Naive thymus-derived CD4-positive, alpha-beta T cell (primary cell): ENCODE measurements around the gene OGDH. TPM values are rescaled to one million over a fixed set of nuclear protein-coding genes. Genes with fewer than 3 reads are reported as not detected.

ENCODE experiments used
- ATAC-seq: fragments of 150-1000 bp; cut with Tn5 transposase; 2 replicates; pipeline ENCODE4 v1.10.0; 2021; ENCODE audit warnings: mild to moderate bottlenecking, moderate library complexity
- CTCF ChIA-PET: fragments of 350-600 bp; sonication (Branson Sonifier 250); formaldehyde crosslinking; loops from one replicate; lab custom pipeline; 2021; ENCODE audit warnings: antibody characterized with exemption; lab: Charles Lee
- POLR2A ChIA-PET: fragments of 350-600 bp; sonication (Branson Sonifier 250); formaldehyde crosslinking; loops from one replicate; lab custom pipeline; 2021; ENCODE audit warnings: antibody characterized with exemption, inconsistent platforms; lab: Charles Lee
- DNase-seq, 9 donors: peaks; one replicate each; pipeline versions ENCODE4 v3.0.0 to v3.0.0-alpha.2; 2020 to 2022; ENCODE audit warnings: mixed read lengths in 1 of 9
- H3K27ac ChIP-seq: one replicate; pipeline ENCODE4 v1.7.0; 2013; ENCODE audit warnings: mild to moderate bottlenecking, low read depth, low read length, moderate library complexity
- H3K27me3 ChIP-seq, 2 donors: one replicate each; pipeline ENCODE4 v1.7.0; 2013; ENCODE audit warnings: low read length in 2 of 2, mild to moderate bottlenecking in 2 of 2, moderate library complexity in 2 of 2; ENCODE audit not compliant: control insufficient read depth in 2 of 2, insufficient read depth in 2 of 2
- H3K36me3 ChIP-seq, 3 experiments: 1 replicate in 2 of 3; 2 replicates in 1 of 3; pipeline ENCODE4 v1.7.0; 2013; ENCODE audit warnings: low read length in 3 of 3, mild to moderate bottlenecking in 3 of 3, moderate library complexity in 1 of 3; ENCODE audit not compliant: insufficient read depth in 3 of 3, control insufficient read depth in 2 of 3
- H3K4me1 ChIP-seq, 2 donors: one replicate each; pipeline ENCODE4 v1.7.0; 2013; ENCODE audit warnings: low read length in 2 of 2, mild to moderate bottlenecking in 2 of 2, moderate library complexity in 1 of 2; ENCODE audit not compliant: control insufficient read depth in 2 of 2, insufficient read depth in 2 of 2
- H3K4me3 ChIP-seq: 2 replicates; pipeline ENCODE4 v1.7.0; 2013; ENCODE audit warnings: mild to moderate bottlenecking, low read length
- H3K9me3 ChIP-seq, 3 experiments: 1 replicate in 2 of 3; 2 replicates in 1 of 3; pipeline ENCODE4 v1.7.0; 2013; ENCODE audit warnings: low read length in 3 of 3; ENCODE audit not compliant: control insufficient read depth in 2 of 3
- H3K27ac Mint-ChIP-seq, 9 donors: one replicate each; pipeline ENCODE4 v1.8.0; 2020 to 2022; ENCODE audit warnings: mixed read lengths in 9 of 9, mild to moderate bottlenecking in 8 of 9, moderate library complexity in 5 of 9, inconsistent platforms in 2 of 9
- H3K27me3 Mint-ChIP-seq, 5 donors: one replicate each; pipeline ENCODE4 v1.8.0; 2021 to 2022; ENCODE audit warnings: mixed read lengths in 5 of 5, mild to moderate bottlenecking in 1 of 5
- H3K36me3 Mint-ChIP-seq, 5 donors: one replicate each; pipeline ENCODE4 v1.8.0; 2020 to 2022; ENCODE audit warnings: mixed read lengths in 5 of 5, mild to moderate bottlenecking in 3 of 5, inconsistent platforms in 1 of 5
- H3K4me1 Mint-ChIP-seq, 7 donors: one replicate each; pipeline ENCODE4 v1.8.0; 2020 to 2022; ENCODE audit warnings: mixed read lengths in 7 of 7, mild to moderate bottlenecking in 3 of 7, inconsistent platforms in 1 of 7
- H3K4me3 Mint-ChIP-seq, 10 donors: one replicate each; pipeline ENCODE4 v1.8.0; 2020 to 2022; ENCODE audit warnings: mild to moderate bottlenecking in 10 of 10, mixed read lengths in 10 of 10, moderate library complexity in 6 of 10, inconsistent platforms in 2 of 10
- H3K9me3 Mint-ChIP-seq, 11 donors: one replicate each; pipeline ENCODE4 v1.8.0; 2020 to 2022; ENCODE audit warnings: mixed read lengths in 11 of 11, mild to moderate bottlenecking in 4 of 11, inconsistent platforms in 1 of 11, moderate library complexity in 1 of 11
- intact Hi-C, 2 donors: fragments of 100-400 bp; cut with micrococcal nuclease; formaldehyde crosslinking; loops; one replicate each; pipeline ENCODE4 v1.15.1; 2023
- polyA plus RNA-seq, 2 donors: library from polyadenylated mRNA; unstranded; fragments of 300-500 nt; fragmentation: Illumina TruSeq; gene quantifications; one replicate each; pipeline ENCODE4 v1.2.3, GENCODE V29; 2021
- total RNA-seq, 6 experiments: library from RNA in 5 of 6; stranded (reverse) in 5 of 6; gene quantifications; 1 replicate in 5 of 6; 2 replicates in 1 of 6; pipeline ENCODE4 v1.2.3 and lab custom pipeline; 2021 to 2026

OGDH gene
- total and polyA plus RNA-seq, 7 experiments from 2014 or later: 20.3 to 122 (median 64.2) TPM

GRCh38 chr7:44685723-44686122 lies 79.3 kb downstream of the OGDH start:
- Histone ChIP-seq H3K4me3 (no peak overlapping the region), H3K27ac (no peak overlapping the region), H3K27me3 (no peaks in the 10 kb centered on the region), H3K36me3 (peaks cover 0 to 27% (median 0%) of the 10 kb centered on the region in 3 experiments), H3K4me1 (no peaks in the 10 kb centered on the region), H3K9me3 (no peaks in the 10 kb centered on the region)
- intact Hi-C loops: no loop called here
- Mint-ChIP-seq H3K9me3 (no peaks in the 10 kb centered on the region), H3K27ac (peak overlapping the region in 2 of 9 donors; percentile 25 to 32), H3K4me3 (no peak overlapping the region), H3K36me3 (peaks cover 0 to 47% (median 20%) of the 10 kb centered on the region in 5 donors), H3K4me1 (no peaks in the 10 kb centered on the region), H3K27me3 (no peaks in the 10 kb centered on the region)
- no peak for DNase-seq
- ChIA-PET POLR2A (interaction anchor here (0.7 kb wide), 1 partner anchor 46 kb away, joined by 7 read pairs; no protein-coding TSS in a partner anchor), CTCF (interaction anchor here (0.6 kb wide), 1 partner anchor 1027 kb away, joined by 3 read pairs; no protein-coding TSS in a partner anchor)
- ATAC-seq: no peak

GRCh38 chr7:44689427-44689826 lies 83.0 kb downstream of the OGDH start:
- peaks cover 6 to 47% (median 19%) of the 10 kb centered on the region in 5 donors for H3K36me3 Mint-ChIP-seq
- H3K27ac Mint-ChIP-seq: no peak overlapping the region
- no peak for DNase-seq
- H3K27me3 ChIP-seq: no peaks in the 10 kb centered on the region
- ATAC-seq: no peak
- no peak overlapping the region for H3K4me3 ChIP-seq
- H3K4me3 Mint-ChIP-seq: no peak overlapping the region
- ChIA-PET POLR2A (no interaction called here), CTCF (no interaction called here)
- H3K4me1 ChIP-seq: no peaks in the 10 kb centered on the region
- intact Hi-C loops: no loop called here
- H3K4me1 Mint-ChIP-seq: peaks cover 0 to 3% (median 0%) of the 10 kb centered on the region in 7 donors
- H3K27me3 Mint-ChIP-seq: no peaks in the 10 kb centered on the region
- H3K9me3 ChIP-seq: no peaks in the 10 kb centered on the region
- no peak overlapping the region for H3K27ac ChIP-seq
- H3K36me3 ChIP-seq: peaks cover 0 to 14% (median 2%) of the 10 kb centered on the region in 3 experiments
- no peaks in the 10 kb centered on the region for H3K9me3 Mint-ChIP-seq

DNA sequence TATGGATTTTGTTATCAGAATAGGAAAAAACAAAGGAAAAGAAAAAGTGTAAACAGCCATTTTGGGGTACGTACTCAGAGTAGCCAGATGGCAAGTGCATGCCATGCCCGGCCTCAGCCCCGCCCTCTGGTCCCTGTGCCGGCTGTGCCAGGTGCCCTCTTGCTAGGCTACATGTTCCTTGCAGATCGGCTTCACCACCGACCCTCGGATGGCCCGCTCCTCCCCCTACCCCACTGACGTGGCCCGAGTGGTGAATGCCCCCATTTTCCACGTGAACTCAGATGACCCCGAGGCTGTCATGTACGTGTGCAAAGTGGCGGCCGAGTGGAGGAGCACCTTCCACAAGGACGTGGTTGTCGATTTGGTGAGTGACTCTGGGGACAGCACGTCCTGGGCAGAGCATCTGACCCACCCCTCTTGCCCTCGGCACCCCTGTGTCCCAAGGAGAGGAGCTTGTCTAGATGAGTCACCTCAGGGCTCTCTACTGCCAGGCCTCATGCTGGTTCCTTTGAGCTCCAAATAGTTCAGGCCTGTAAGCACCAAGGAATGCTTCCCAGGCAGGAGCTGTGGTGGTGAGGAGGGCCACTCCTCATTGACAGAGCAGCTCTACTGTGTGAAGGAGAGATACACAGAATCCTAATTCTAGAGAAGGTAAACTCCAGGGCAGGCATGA lies 87.3 kb downstream of the OGDH start:
- Histone ChIP-seq H3K4me1 (no peaks in the 10 kb centered on the region), H3K4me3 (no peak overlapping the region), H3K36me3 (peaks cover 18 to 53% (median 20%) of the 10 kb centered on the region in 3 experiments), H3K27me3 (no peaks in the 10 kb centered on the region), H3K9me3 (no peaks in the 10 kb centered on the region), H3K27ac (no peak overlapping the region)
- CTCF ChIA-PET: no interaction called here
- Mint-ChIP-seq H3K4me1 (peaks cover 0 to 5% (median 0%) of the 10 kb centered on the region in 7 donors), H3K9me3 (peaks cover 0 to 6% (median 0%) of the 10 kb centered on the region in 11 donors), H3K27ac (no peak overlapping the region), H3K36me3 (peaks cover 12 to 66% (median 43%) of the 10 kb centered on the region in 5 donors), H3K4me3 (no peak overlapping the region), H3K27me3 (no peaks in the 10 kb centered on the region)
- DNase-seq: no peak
- ATAC-seq: no peak
- POLR2A ChIA-PET: no interaction called here
- intact Hi-C loops: no loop called here

DNA sequence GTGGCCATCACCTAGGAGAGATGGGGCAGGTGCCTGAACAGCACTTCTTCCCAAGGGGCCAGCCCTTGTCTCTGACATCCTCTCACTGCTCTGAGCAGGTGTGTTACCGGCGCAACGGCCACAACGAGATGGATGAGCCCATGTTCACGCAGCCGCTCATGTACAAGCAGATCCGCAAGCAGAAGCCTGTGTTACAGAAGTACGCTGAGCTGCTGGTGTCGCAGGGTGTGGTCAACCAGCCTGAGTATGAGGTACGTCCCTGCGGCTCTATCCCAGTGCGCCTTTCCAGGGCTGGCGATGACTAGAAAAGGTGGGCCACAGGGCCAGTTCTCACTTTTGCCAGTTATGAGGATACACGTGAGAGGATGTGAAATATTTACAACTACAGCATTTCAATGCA lies 87.9 kb downstream of the OGDH start:
- no peaks in the 10 kb centered on the region for H3K27me3 ChIP-seq
- no peaks in the 10 kb centered on the region for H3K4me1 ChIP-seq
- CTCF ChIA-PET: interaction anchor here (0.6 kb wide), 1 partner anchor 40 kb away, joined by 6 read pairs; no protein-coding TSS in a partner anchor
- peaks cover 12 to 69% (median 46%) of the 10 kb centered on the region in 5 donors for H3K36me3 Mint-ChIP-seq
- peaks cover 18 to 59% (median 20%) of the 10 kb centered on the region in 3 experiments for H3K36me3 ChIP-seq
- H3K4me3 Mint-ChIP-seq: no peak overlapping the region
- intact Hi-C loops: no loop called here
- H3K27ac Mint-ChIP-seq: peak overlapping the region in 3 of 9 donors; percentile 3 to 65 (median 13)
- ATAC-seq: no peak
- peaks cover 0 to 7% (median 0%) of the 10 kb centered on the region in 11 donors for H3K9me3 Mint-ChIP-seq
- no peaks in the 10 kb centered on the region for H3K9me3 ChIP-seq
- DNase-seq: no peak
- no peak overlapping the region for H3K27ac ChIP-seq
- POLR2A ChIA-PET: no interaction called here
- H3K27me3 Mint-ChIP-seq: no peaks in the 10 kb centered on the region
- no peak overlapping the region for H3K4me3 ChIP-seq
- peaks cover 0 to 5% (median 0%) of the 10 kb centered on the region in 7 donors for H3K4me1 Mint-ChIP-seq

DNA sequence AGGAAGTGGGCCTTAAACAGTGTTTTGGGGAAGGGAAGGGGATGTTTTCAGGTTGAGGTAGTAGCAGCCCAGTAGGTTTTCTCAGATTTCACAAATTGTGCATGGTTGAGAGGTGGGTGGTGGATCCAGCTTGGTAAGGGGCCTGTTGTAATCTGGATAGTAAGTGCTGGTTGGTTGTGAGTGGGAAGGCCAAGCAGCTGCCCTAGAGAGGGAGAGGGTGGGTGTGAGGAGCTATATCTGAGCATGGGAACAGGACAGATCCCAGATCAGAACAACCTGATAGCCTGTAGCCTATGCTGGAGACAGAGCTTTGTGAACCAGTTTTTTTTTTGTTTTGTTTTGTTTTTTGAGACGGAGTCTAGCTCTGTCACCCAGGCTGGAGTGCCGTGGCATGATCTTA lies 88.3 kb downstream of the OGDH start:
- Mint-ChIP-seq H3K4me3 (no peak overlapping the region), H3K4me1 (peaks cover 0 to 5% (median 0%) of the 10 kb centered on the region in 7 donors), H3K36me3 (peaks cover 12 to 69% (median 46%) of the 10 kb centered on the region in 5 donors), H3K27me3 (no peaks in the 10 kb centered on the region), H3K9me3 (peaks cover 0 to 10% (median 0%) of the 10 kb centered on the region in 11 donors), H3K27ac (peak overlapping the region in 3 of 9 donors; percentile 3 to 65 (median 13))
- no peak overlapping the region for H3K27ac ChIP-seq
- DNase-seq (no peak), ATAC-seq (no peak)
- intact Hi-C loops: no loop called here
- no peaks in the 10 kb centered on the region for H3K4me1 ChIP-seq
- H3K4me3 ChIP-seq: no peak overlapping the region
- H3K36me3 ChIP-seq: peaks cover 18 to 63% (median 20%) of the 10 kb centered on the region in 3 experiments
- no peaks in the 10 kb centered on the region for H3K27me3 ChIP-seq
- POLR2A ChIA-PET: interaction anchor here (0.6 kb wide), 1 partner anchor 121 kb away, joined by 6 read pairs; no protein-coding TSS in a partner anchor
- CTCF ChIA-PET: interaction anchor here (0.6 kb wide), 1 partner anchor 40 kb away, joined by 6 read pairs; no protein-coding TSS in a partner anchor
- H3K9me3 ChIP-seq: no peaks in the 10 kb centered on the region

DNA sequence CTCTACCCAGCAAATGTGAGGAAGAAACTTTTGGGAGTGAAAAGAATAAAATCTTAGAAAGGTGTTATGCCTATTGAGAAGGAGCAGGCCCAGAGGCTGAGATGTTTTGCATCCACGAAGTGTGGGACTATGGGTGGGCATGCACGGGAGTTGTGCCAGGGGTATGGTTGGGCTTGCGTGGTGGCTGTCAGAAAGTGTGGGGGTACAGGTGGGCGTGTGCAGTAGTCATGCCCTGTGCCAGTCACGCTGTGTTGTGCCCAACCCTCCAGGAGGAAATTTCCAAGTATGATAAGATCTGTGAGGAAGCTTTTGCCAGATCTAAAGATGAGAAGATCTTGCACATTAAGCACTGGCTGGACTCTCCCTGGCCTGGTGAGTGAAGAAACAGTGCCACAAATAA lies 89.3 kb downstream of the OGDH start:
- no peak for DNase-seq
- no peak for ATAC-seq
- H3K4me3 Mint-ChIP-seq: no peak overlapping the region
- intact Hi-C loops: no loop called here
- H3K27me3 Mint-ChIP-seq: no peaks in the 10 kb centered on the region
- H3K36me3 Mint-ChIP-seq: peaks cover 18 to 74% (median 48%) of the 10 kb centered on the region in 5 donors
- ChIA-PET CTCF (no interaction called here), POLR2A (interaction anchor here (0.6 kb wide), 1 partner anchor 62 kb away, joined by 4 read pairs; no protein-coding TSS in a partner anchor)
- Histone ChIP-seq H3K4me3 (no peak overlapping the region), H3K9me3 (no peaks in the 10 kb centered on the region), H3K36me3 (peaks cover 18 to 67% (median 20%) of the 10 kb centered on the region in 3 experiments), H3K27ac (no peak overlapping the region), H3K27me3 (no peaks in the 10 kb centered on the region), H3K4me1 (no peaks in the 10 kb centered on the region)
- peaks cover 0 to 10% (median 0%) of the 10 kb centered on the region in 11 donors for H3K9me3 Mint-ChIP-seq
- H3K4me1 Mint-ChIP-seq: peaks cover 0 to 5% (median 0%) of the 10 kb centered on the region in 7 donors
- peak overlapping the region in 3 of 9 donors; percentile 13 to 62 (median 49) for H3K27ac Mint-ChIP-seq
